K562 (cell line): ENCODE results near the gene ARHGEF17. TPM values are rescaled to one million over a fixed set of nuclear protein-coding genes. Genes with fewer than 3 reads are reported as not detected.

Experiments
- ATAC-seq: fragments of 200-7000 bp; cut with Tn5 transposase; 3 replicates; pipeline ENCODE4 v1.9.1; 2020; ENCODE audit warnings: moderate library complexity
- BruUV-seq: library from RNA; stranded (reverse); fragments of 400-500 nt; replicated peaks from 2 replicates; lab custom pipeline; 2021; lab: Mats Ljungman, UMichigan
- CTCF ChIA-PET: fragments of 300-600 bp; formaldehyde crosslinking; extraction: SDS; loops from one replicate; lab custom pipeline; 2021; ENCODE audit warnings: low intra/inter-chr PET ratio; lab: Yijun Ruan, JAX
- POLR2A ChIA-PET: fragments of 300-600, 350-650 bp; sonication (Branson Sonifier 250); formaldehyde crosslinking; extraction: SDS; loops from one replicate; lab custom pipeline; 2021; ENCODE audit warnings: antibody characterized with exemption, inconsistent platforms; lab: Yijun Ruan, JAX
- DNase-seq, 4 experiments: peaks; one replicate each; pipeline versions ENCODE4 v3.0.0 to v3.0.0-alpha.2; 2011 to 2018; ENCODE audit warnings: low spot score in 3 of 4, mixed read lengths in 3 of 4; ENCODE audit errors: extremely low read depth in 1 of 4
- FAIRE-seq: peaks from 2 replicates; lab custom pipeline; 2011; peaks lifted over from hg19 to GRCh38; lab: Jason Lieb, UNC
- H2AFZ ChIP-seq: 2 replicates; pipeline ENCODE4 v1.6.0; 2011; ENCODE audit warnings: low read depth, low read length, control low read depth, inconsistent platforms
- H3K27ac ChIP-seq: fragments of 200-600 bp; 3 replicates; pipeline ENCODE4 v1.8.0; 2011; ENCODE audit warnings: low read depth, mild to moderate bottlenecking, control low read depth, inconsistent platforms, low read length, moderate library complexity, mixed read lengths; ENCODE audit errors: extremely low read depth
- H3K27me3 ChIP-seq, 2 experiments: fragments of 300-600 bp in 1 of 2; 2 replicates in 1 of 2; 3 replicates in 1 of 2; pipeline versions ENCODE4 v1.6.0 to v1.8.0; 2011; ENCODE audit warnings: inconsistent platforms in 2 of 2, low read length in 2 of 2, mild to moderate bottlenecking in 1 of 2, mixed read lengths in 1 of 2, moderate library complexity in 1 of 2; ENCODE audit not compliant: control insufficient read depth in 2 of 2, insufficient read depth in 2 of 2
- H3K36me3 ChIP-seq: fragments of 300-600 bp; 3 replicates; pipeline ENCODE4 v1.8.0; 2011; ENCODE audit warnings: mild to moderate bottlenecking, low read length, inconsistent platforms; ENCODE audit not compliant: control insufficient read depth, insufficient read depth
- H3K4me1 ChIP-seq, 2 experiments: fragments of 200-600 bp in 1 of 2; replicated peaks in 1 of 2; 2 replicates in 1 of 2; 3 replicates in 1 of 2; pipeline versions ENCODE4 v1.5.1 to v1.8.0; 2011; ENCODE audit warnings: inconsistent platforms in 2 of 2, low read length in 2 of 2, mild to moderate bottlenecking in 1 of 2, mixed read lengths in 1 of 2, moderate library complexity in 1 of 2; ENCODE audit not compliant: control insufficient read depth in 2 of 2, insufficient read depth in 2 of 2
- H3K4me2 ChIP-seq: 2 replicates; pipeline ENCODE4 v1.6.1; 2011; ENCODE audit warnings: low read length, control low read depth, inconsistent platforms, mixed read lengths; ENCODE audit not compliant: insufficient read depth
- H3K4me3 ChIP-seq: fragments of 200-600 bp; sonication (generic), shearing (Covaris generic); 2 replicates; pipeline ENCODE4 v1.5.1; 2016; ENCODE audit warnings: control low read depth, inconsistent platforms
- H3K79me2 ChIP-seq: fragments of 200-600 bp; 3 replicates; pipeline ENCODE4 v1.8.0; 2011; ENCODE audit warnings: low read length, inconsistent platforms; ENCODE audit not compliant: control insufficient read depth, insufficient read depth
- H3K9ac ChIP-seq, 2 experiments: 2 replicates each; pipeline versions ENCODE4 v1.6.0 to v1.6.1; 2011; ENCODE audit warnings: low read depth in 2 of 2, low read length in 2 of 2, control low read depth in 1 of 2, inconsistent platforms in 1 of 2, mild to moderate bottlenecking in 1 of 2, mixed read lengths in 1 of 2; ENCODE audit not compliant: insufficient read depth in 1 of 2
- H3K9me1 ChIP-seq: one replicate; pipeline ENCODE4 v1.6.0; 2011; ENCODE audit warnings: inconsistent platforms, mild to moderate bottlenecking, low read length, moderate library complexity; ENCODE audit not compliant: control insufficient read depth, insufficient read depth
- H3K9me3 ChIP-seq: replicated peaks from 2 replicates; pipeline ENCODE4 v1.5.1; 2011; ENCODE audit warnings: low read depth, low read length, inconsistent platforms; ENCODE audit not compliant: control insufficient read depth, insufficient read depth
- H4K20me1 ChIP-seq: replicated peaks from 2 replicates; pipeline ENCODE4 v1.6.1; 2011; ENCODE audit warnings: low read length, inconsistent platforms, mixed read lengths; ENCODE audit not compliant: control insufficient read depth, insufficient read depth
- CBFB ChIP-seq: sonication (generic); formaldehyde crosslinking; IDR thresholded peaks from 2 replicates; pipeline ENCODE4 v1.4.0; 2020; ENCODE audit warnings: mild to moderate bottlenecking, missing genetic modification reagents
- CBX3 ChIP-seq, 2 experiments: IDR thresholded peaks; 1 replicate in 1 of 2; 2 replicates in 1 of 2; pipeline ENCODE4 v1.6.1; 2012; ENCODE audit warnings: inconsistent platforms in 2 of 2, low read length in 2 of 2, borderline replicate concordance in 1 of 2, control low read depth in 1 of 2
- CCNT2 ChIP-seq: IDR thresholded peaks from 2 replicates; pipeline ENCODE4 v1.6.1; 2011; ENCODE audit warnings: borderline replicate concordance, low read depth, mild to moderate bottlenecking, moderate library complexity, mixed read lengths, low read length; ENCODE audit not compliant: insufficient read length; ENCODE audit errors: extremely low read depth
- HDAC2 ChIP-seq: fragments of 450-650 bp; IDR thresholded peaks from 2 replicates; pipeline ENCODE4 v1.6.1; 2016; ENCODE audit warnings: mild to moderate bottlenecking
- IRF2 ChIP-seq: sonication (generic); formaldehyde crosslinking; IDR thresholded peaks from 2 replicates; pipeline ENCODE4 v1.8.1; 2022; ENCODE audit warnings: mild to moderate bottlenecking, missing genetic modification reagents
- MAZ ChIP-seq, 2 experiments: fragments of 450-650 bp in 1 of 2; sonication (generic) in 1 of 2; formaldehyde crosslinking; IDR thresholded peaks in 1 of 2; conservative IDR thresholded peaks in 1 of 2; 2 replicates each; pipeline versions ENCODE4 v1.4.0 to v1.5.0; 2020; ENCODE audit warnings: mild to moderate bottlenecking in 1 of 2, missing genetic modification reagents in 1 of 2
- MEF2D ChIP-seq: conservative IDR thresholded peaks from 2 replicates; pipeline ENCODE4 v1.6.1; 2016; ENCODE audit warnings: low read depth, missing genetic modification characterization, missing compliant biosample characterization
- NBN ChIP-seq: fragments of 450-650 bp; IDR thresholded peaks from 2 replicates; pipeline ENCODE4 v1.6.1; 2016; ENCODE audit warnings: low read depth, mild to moderate bottlenecking
- NCOA4 ChIP-seq: fragments of 450-650 bp; IDR thresholded peaks from 2 replicates; pipeline ENCODE4 v1.6.1; 2018; ENCODE audit warnings: mild to moderate bottlenecking; ENCODE audit not compliant: partially characterized antibody
- PPARD ChIP-seq: fragments of 250-450 bp; sonication (Bioruptor Pico); IDR thresholded peaks from 2 replicates; pipeline ENCODE4 v1.8.0; 2022; ENCODE audit warnings: inconsistent platforms, mild to moderate bottlenecking, moderate library complexity
- SFPQ ChIP-seq: fragments of 200-400 bp; formaldehyde crosslinking; IDR thresholded peaks from 2 replicates; pipeline ENCODE4 v1.6.1; 2017; ENCODE audit warnings: mild to moderate bottlenecking, low read depth, low read length, moderate library complexity
- SIX5 ChIP-seq, 2 experiments: IDR thresholded peaks; 2 replicates each; pipeline ENCODE4 v1.6.1; 2011; ENCODE audit warnings: low read length in 2 of 2, borderline replicate concordance in 1 of 2, low read depth in 1 of 2, mild to moderate bottlenecking in 1 of 2, moderate library complexity in 1 of 2; ENCODE audit not compliant: insufficient read depth in 1 of 2
- STAG1 ChIP-seq: sonication (generic); formaldehyde crosslinking; IDR thresholded peaks from 2 replicates; pipeline ENCODE4 v1.5.0; 2020; ENCODE audit warnings: missing genetic modification reagents, borderline replicate concordance
- ZNF12 ChIP-seq: sonication (generic); formaldehyde crosslinking; IDR thresholded peaks from 2 replicates; pipeline ENCODE4 v1.4.0; 2020; ENCODE audit warnings: mild to moderate bottlenecking, missing genetic modification reagents
- WGBS: fragments of 100-300 bp; shearing (Covaris generic); methylation state at CpG from one replicate; pipeline ENCODE4 v1.1.6; 2016; ENCODE audit warnings: low coverage, mixed read lengths; ENCODE audit not compliant: insufficient coverage; ENCODE audit errors: missing lambda C conversion rate; 5-methylcytosine and 5-hydroxymethylcytosine counted together
- in situ Hi-C: fragments of 300-500 bp; cut with MboI; formaldehyde crosslinking; loops from 4 replicates; pipeline ENCODE4 v1.15.0; 2018; ENCODE audit warnings: inconsistent platforms, mixed read lengths
- intact Hi-C: fragments of 100-400 bp; cut with micrococcal nuclease; formaldehyde crosslinking; loops from 2 replicates; pipeline ENCODE4 v1.14.2; 2022
- polyA plus RNA-seq, 8 experiments: library from polyadenylated mRNA; depleted of rRNA in 4 of 8; stranded (reverse) in 5 of 8; unstranded in 3 of 8; fragments of >200 nt; fragmentation: Nextera tagmentation in 2 of 8; fragmentation: Illumina TruSeq in 1 of 8; extraction: Ambion mirVana in 2 of 8; extraction: Trizol in 1 of 8; gene quantifications; 2 replicates each; pipeline versions ENCODE4 v1.2.1 to v1.2.3, GENCODE V29; 2011 to 2014; ENCODE audit warnings: inconsistent platforms in 1 of 8, missing spikeins in 1 of 8
- total RNA-seq, 7 experiments: library from RNA; depleted of rRNA in 6 of 7; stranded (reverse); fragments of >200 nt in 6 of 7; fragmentation: Illumina TruSeq in 2 of 7; extraction: Trizol in 2 of 7; gene quantifications; 2 replicates each; pipeline versions ENCODE4 v1.2.1 to v1.2.3, GENCODE V29; 2011 to 2021; ENCODE audit warnings: low replicate concordance in 1 of 7
- TF ChIP-seq, protein P1 (sequence below): sonication (generic); formaldehyde crosslinking; IDR thresholded peaks from 2 replicates; pipeline ENCODE4 v1.9.0; 2022; ENCODE audit warnings: mild to moderate bottlenecking, missing genetic modification reagents
- TF ChIP-seq, protein P2 (sequence below), 2 experiments: fragments of 450-650 bp in 1 of 2; sonication (generic) in 1 of 2; formaldehyde crosslinking; conservative IDR thresholded peaks; 2 replicates each; pipeline versions ENCODE4 v1.4.0 to v1.8.1; 2020 to 2022; ENCODE audit warnings: mild to moderate bottlenecking in 1 of 2, missing genetic modification reagents in 1 of 2
- TF ChIP-seq, protein P3 (sequence below): sonication (generic); formaldehyde crosslinking; IDR thresholded peaks from 2 replicates; pipeline ENCODE4 v1.8.0; 2022; ENCODE audit warnings: mild to moderate bottlenecking, missing genetic modification reagents, borderline replicate concordance

The ARHGEF17 gene
- total and polyA plus RNA-seq, 9 of the 15 experiments (the other 6 are each of a cell fraction or from before 2014, with no cell fraction given): 0.04 to 0.68 (median 0.10) TPM; not detected in 2

DNA sequence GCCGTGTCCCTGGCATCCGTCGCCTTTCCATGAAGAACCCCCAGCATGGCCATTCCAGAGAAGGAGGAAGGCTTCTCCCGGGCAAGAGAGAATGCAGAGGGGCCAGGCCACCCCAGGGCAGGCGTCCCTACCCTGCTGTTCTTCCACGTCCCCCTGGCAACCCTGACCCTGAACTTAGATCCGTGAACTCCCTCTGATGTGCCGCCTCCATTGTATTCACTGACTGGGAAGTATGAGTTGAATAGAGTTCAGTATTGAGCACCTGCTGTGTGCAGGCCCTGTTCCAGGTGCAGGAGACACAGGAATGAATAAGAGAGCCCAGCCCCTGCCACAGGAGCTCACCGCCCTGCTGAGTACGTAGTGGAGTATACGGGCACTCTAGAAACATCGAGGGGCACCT lies 39.0 kb downstream of the ARHGEF17 start:
- Histone ChIP-seq H3K79me2 (no peaks in the 10 kb centered on the region), H4K20me1 (no peaks in the 10 kb centered on the region), H3K4me1 (peaks cover 3 to 23% of the 10 kb centered on the region in 2 experiments; a peak in 3 of 5 replicates), H3K4me2 (no peak overlapping the region), H3K4me3 (no peak overlapping the region), H3K27ac (no peak overlapping the region), H2AFZ (no peak overlapping the region), H3K9me3 (no peaks in the 10 kb centered on the region), H3K27me3 (peaks cover 0 to 30% of the 10 kb centered on the region in 2 experiments; a peak in 3 of 5 replicates)
- ATAC-seq: no peak
- POLR2A ChIA-PET: no interaction called here
- no peak for DNase-seq
- CTCF ChIA-PET: no interaction called here
- WGBS: 15% methylated on average over 9 of the region's 12 CpGs
- FAIRE-seq: no peak
- intact Hi-C loops (no loop called here), in situ Hi-C loops (no loop called here)
- no peak for TF ChIP-seq NCOA4
- TF ChIP-seq NBN: no peak
- TF ChIP-seq SFPQ: no peak
- no peak for TF ChIP-seq ZNF12 (CRISPR knock-in tag)
- TF ChIP-seq CBX3 (IDR thresholded peaks at IDR 0.05; ENCODE audit: borderline replicate concordance in 1 of 2, low read length in 2 of 2): no peak
- TF ChIP-seq HDAC2: no peak
- TF ChIP-seq, protein P1, sequence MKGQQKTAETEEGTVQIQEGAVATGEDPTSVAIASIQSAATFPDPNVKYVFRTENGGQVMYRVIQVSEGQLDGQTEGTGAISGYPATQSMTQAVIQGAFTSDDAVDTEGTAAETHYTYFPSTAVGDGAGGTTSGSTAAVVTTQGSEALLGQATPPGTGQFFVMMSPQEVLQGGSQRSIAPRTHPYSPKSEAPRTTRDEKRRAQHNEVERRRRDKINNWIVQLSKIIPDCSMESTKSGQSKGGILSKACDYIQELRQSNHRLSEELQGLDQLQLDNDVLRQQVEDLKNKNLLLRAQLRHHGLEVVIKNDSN (CRISPR knock-in tag): no peak
- no peak for TF ChIP-seq SIX5 (IDR thresholded peaks at IDR 0.05; ENCODE audit: borderline replicate concordance in 1 of 2, insufficient read depth in 1 of 2, low read depth in 1 of 2, low read length in 2 of 2)
- TF ChIP-seq IRF2 (CRISPR knock-in tag): no peak
- TF ChIP-seq PPARD (CRISPR knock-in tag): no peak
- no peak for TF ChIP-seq STAG1 (CRISPR knock-in tag)
- TF ChIP-seq CCNT2: no peak
- no peak for TF ChIP-seq MAZ (CRISPR knock-in tag; conservative IDR thresholded peaks at IDR 0.05 in 1 of 2, IDR thresholded peaks at IDR 0.05 in 1 of 2)
- TF ChIP-seq, protein P2, sequence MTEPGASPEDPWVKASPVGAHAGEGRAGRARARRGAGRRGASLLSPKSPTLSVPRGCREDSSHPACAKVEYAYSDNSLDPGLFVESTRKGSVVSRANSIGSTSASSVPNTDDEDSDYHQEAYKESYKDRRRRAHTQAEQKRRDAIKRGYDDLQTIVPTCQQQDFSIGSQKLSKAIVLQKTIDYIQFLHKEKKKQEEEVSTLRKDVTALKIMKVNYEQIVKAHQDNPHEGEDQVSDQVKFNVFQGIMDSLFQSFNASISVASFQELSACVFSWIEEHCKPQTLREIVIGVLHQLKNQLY (CRISPR knock-in tag; conservative IDR thresholded peaks at IDR 0.05): no peak
- TF ChIP-seq, protein P3, sequence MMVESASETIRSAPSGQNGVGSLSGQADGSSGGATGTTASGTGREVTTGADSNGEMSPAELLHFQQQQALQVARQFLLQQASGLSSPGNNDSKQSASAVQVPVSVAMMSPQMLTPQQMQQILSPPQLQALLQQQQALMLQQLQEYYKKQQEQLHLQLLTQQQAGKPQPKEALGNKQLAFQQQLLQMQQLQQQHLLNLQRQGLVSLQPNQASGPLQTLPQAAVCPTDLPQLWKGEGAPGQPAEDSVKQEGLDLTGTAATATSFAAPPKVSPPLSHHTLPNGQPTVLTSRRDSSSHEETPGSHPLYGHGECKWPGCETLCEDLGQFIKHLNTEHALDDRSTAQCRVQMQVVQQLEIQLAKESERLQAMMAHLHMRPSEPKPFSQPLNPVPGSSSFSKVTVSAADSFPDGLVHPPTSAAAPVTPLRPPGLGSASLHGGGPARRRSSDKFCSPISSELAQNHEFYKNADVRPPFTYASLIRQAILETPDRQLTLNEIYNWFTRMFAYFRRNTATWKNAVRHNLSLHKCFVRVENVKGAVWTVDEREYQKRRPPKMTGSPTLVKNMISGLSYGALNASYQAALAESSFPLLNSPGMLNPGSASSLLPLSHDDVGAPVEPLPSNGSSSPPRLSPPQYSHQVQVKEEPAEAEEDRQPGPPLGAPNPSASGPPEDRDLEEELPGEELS (CRISPR knock-in tag): no peak
- no peak for TF ChIP-seq CBFB (CRISPR knock-in tag)
- no peak for TF ChIP-seq MEF2D (tag)
- TF ChIP-seq, all 486 proteins: peak for 0
- H3K9ac ChIP-seq: peak overlapping the region in 1 of 2 experiments; percentile 37; a peak in 1 of 4 replicates
- no TSS peak for BruUV-seq
- H3K9me1 ChIP-seq: no peaks in the 10 kb centered on the region
- no peaks in the 10 kb centered on the region for H3K36me3 ChIP-seq
